GM18951 (cell line): ENCODE data around the gene TBX15.
A peak's percentile ranks its signal among the peaks of the same experiment; 100 is the strongest.
"Not testable (repeated sequence)": the region's sequence is repeated elsewhere in the genome, so short reads cannot be mapped to it uniquely, and the experiment has no call there.

Experiments
- POLR2A ChIP-seq: IDR thresholded peaks from 4 replicates; pipeline ENCODE4 v1.6.1; 2011; ENCODE audit warnings: mild to moderate bottlenecking; ENCODE audit not compliant: insufficient read length, insufficient read depth; ENCODE audit errors: extremely low read depth
- in situ Hi-C: fragments of 300-500 bp; cut with MboI; formaldehyde crosslinking; loops from one replicate; pipeline ENCODE4 v1.12.0; 2022; ENCODE audit warnings: low sequenced_read_pairs, mixed read lengths, inconsistent platforms; ENCODE audit not compliant: unreplicated experiment

TBX15 gene

GRCh38 chr1:118973531-118974137 is 14.5 kb downstream of the TBX15 start:
- in situ Hi-C loops: no loop called here
- no peak for TF ChIP-seq POLR2A

DNA sequence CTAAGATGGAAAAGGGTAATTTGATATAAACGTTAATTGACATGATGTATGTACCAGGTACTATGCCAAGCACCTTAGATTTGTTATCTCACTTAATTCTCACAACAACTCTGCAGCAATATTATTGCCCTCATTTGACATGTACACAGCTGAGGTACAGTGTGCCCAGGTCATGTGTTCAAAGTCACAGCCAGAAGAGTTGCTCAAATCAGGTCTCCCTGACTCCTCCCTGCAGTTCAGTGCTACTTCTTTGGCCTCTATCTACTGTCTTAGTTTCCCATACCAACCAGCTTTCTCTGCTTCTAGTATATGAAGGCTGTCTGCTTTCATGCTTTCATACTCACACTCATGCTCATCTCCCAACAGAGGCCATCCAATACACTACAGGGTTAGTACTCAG is 15.1 kb downstream of the TBX15 start:
- no peak for TF ChIP-seq POLR2A
- in situ Hi-C loops: no loop called here

GRCh38 chr1:118970451-118970850 is 17.7 kb downstream of the TBX15 start:
- in situ Hi-C loops: no loop called here

DNA sequence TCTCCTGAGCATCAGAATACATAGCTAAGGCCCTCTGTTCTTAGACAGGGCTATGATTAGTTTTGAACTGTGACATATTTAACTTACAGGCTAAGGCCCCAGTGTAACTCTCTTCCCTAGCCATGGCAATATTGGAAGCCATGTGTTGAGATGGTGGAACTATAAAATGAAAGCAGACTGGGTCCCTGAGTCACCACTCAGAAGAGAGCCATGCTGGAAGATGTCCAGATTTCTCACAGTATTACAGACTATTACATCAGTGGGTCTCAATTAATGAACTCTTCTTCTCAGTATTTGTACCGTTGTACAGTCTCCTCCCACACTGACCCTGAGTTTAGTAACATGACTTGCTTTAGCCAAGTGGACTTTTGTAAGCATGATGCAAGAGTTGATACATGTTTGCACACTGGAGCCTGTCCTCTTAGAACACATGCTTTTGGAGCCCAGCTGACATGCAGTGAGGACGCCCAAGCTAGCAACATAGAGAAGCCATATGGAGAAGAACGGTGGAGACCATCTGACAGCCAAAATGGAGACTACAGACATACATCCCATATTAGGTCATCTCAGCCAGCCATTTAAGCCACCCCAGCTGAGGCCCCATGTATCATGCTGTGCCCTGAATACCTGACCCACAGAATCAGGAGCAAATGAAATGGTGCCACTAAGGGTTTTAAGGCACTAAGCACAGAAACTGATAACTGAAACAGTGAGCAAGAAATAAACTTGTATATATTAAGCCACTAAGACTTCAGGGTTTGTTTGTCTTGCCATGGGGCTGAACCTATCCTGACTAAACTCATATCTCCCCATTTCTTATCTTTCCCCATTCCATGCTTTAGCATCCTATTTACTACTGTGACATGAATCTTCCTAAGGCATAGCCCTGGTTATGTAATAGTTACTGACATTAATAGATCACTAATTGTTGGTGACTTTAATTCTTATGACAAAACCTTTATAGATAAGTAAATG is 24.4 kb downstream of the TBX15 start:
- no peak for TF ChIP-seq POLR2A
- in situ Hi-C loops: no loop called here

More at GRCh38 chr1:118970451-118970850, 17.7 kb downstream of the TBX15 start:
- TF ChIP-seq POLR2A: no peak

DNA sequence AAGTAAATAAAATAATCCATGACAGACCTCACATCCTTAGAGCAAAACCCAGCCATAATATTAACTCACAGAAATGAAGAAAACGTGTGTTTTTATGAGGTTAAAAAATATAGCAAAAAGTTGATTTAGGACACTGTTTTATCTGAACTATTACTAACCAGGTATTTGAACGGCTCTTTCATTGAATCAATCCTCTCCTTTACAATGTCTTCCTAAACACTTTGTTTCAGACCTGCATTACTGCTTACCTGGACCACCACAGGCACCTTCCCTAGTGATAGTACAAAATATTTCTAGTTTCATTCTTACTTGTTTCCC is 25.0 kb downstream of the TBX15 start:
- in situ Hi-C loops: no loop called here

DNA sequence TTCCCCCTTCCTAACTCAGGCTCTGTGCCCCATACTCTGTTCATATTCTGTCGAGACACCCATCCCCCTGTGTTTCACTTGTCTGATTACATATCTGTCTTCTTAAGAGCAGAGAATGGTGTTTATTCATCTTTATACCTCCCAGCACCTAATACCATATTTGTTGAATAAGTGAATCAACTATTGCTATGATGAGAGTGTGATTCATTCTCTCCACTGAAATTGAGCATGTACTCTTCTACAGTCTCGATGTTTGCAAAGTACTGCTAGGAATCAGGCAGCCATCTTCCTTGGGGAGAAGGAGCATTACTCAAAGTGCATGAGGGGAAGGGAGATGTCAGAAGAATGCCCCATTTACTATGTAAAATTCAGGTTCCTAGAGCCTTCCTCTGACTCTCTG is 27.0 kb downstream of the TBX15 start:
- in situ Hi-C loops: no loop called here
- no peak for TF ChIP-seq POLR2A

More for the DNA sequence above, 25.0 kb downstream of the TBX15 start:
- no peak for TF ChIP-seq POLR2A

GRCh38 chr1:118960567-118961136 is 27.5 kb downstream of the TBX15 start:
- in situ Hi-C loops: no loop called here

GRCh38 chr1:118960026-118960561 is 28.0 kb downstream of the TBX15 start:
- TF ChIP-seq POLR2A: peak; percentile 27
- in situ Hi-C loops: no loop called here

More at GRCh38 chr1:118960567-118961136, 27.5 kb downstream of the TBX15 start:
- no peak for TF ChIP-seq POLR2A

- no peak for TF ChIP-seq POLR2A
- in situ Hi-C loops: no loop called here
Observed at GRCh38 chr1:118958937-118959631, 29.1 kb downstream of the TBX15 start.

GRCh38 chr1:118958140-118958539 is 30.0 kb downstream of the TBX15 start:
- TF ChIP-seq POLR2A: no peak
- in situ Hi-C loops: no loop called here

DNA sequence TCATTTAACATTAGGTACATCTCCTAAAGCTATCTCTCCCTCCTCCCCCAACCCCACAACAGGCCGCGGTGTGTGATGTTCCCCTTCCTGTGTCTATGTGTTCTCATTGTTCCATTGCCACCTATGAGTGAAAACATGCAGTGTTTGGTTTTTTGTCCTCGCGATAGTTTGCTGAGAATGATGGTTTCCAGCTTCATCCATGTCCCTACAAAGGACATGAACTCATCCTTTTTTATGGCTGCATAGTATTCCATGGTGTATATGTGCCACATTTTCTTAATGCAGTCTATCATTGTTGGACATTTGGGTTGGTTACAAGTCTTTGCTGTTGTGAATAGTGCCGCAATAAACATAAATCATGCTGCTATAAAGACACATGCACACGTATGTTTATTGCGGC is 30.6 kb downstream of the TBX15 start:
- in situ Hi-C loops: not testable (repeated sequence)

GRCh38 chr1:118954301-118954905 is 33.7 kb downstream of the TBX15 start:
- TF ChIP-seq POLR2A: no peak

More at GRCh38 chr1:118954301-118954905, 33.7 kb downstream of the TBX15 start:
- in situ Hi-C loops: no loop called here
